Ishikawa (cell line): ENCODE results near the gene YIPF6.

Experiments
- CEBPB ChIP-seq: IDR thresholded peaks from 2 replicates; pipeline ENCODE4 v1.6.1; 2012
- CREB1 ChIP-seq: IDR thresholded peaks from 2 replicates; pipeline ENCODE4 v1.6.1; 2012; ENCODE audit warnings: low read depth
- EGR1 ChIP-seq: IDR thresholded peaks from 2 replicates; pipeline ENCODE4 v1.6.1; 2012
- EP300 ChIP-seq: IDR thresholded peaks from 2 replicates; pipeline ENCODE4 v1.6.1; 2012; ENCODE audit warnings: borderline replicate concordance
- FOXM1 ChIP-seq: IDR thresholded peaks from 2 replicates; pipeline ENCODE4 v1.6.1; 2012; ENCODE audit warnings: low read depth, borderline replicate concordance
- MAX ChIP-seq: IDR thresholded peaks from 2 replicates; pipeline ENCODE4 v1.6.1; 2012
- NFIC ChIP-seq: IDR thresholded peaks from 2 replicates; pipeline ENCODE4 v1.6.1; 2012
- RAD21 ChIP-seq: IDR thresholded peaks from 2 replicates; pipeline ENCODE4 v1.6.1; 2012; ENCODE audit warnings: low read depth
- REST ChIP-seq: IDR thresholded peaks from 2 replicates; pipeline ENCODE4 v1.6.1; 2012; ENCODE audit warnings: low read depth, mild to moderate bottlenecking
- TAF1 ChIP-seq: IDR thresholded peaks from 2 replicates; pipeline ENCODE4 v1.6.1; 2012; ENCODE audit warnings: low read depth, mild to moderate bottlenecking
- TCF12 ChIP-seq: IDR thresholded peaks from 2 replicates; pipeline ENCODE4 v1.6.1; 2012; ENCODE audit warnings: low read depth
- TEAD4 ChIP-seq: IDR thresholded peaks from 2 replicates; pipeline ENCODE4 v1.6.1; 2012
- USF1 ChIP-seq: IDR thresholded peaks from 2 replicates; pipeline ENCODE4 v1.6.1; 2012
- YY1 ChIP-seq: IDR thresholded peaks from 2 replicates; pipeline ENCODE4 v1.6.1; 2012; ENCODE audit warnings: low read depth
- ZBTB7A ChIP-seq: IDR thresholded peaks from 2 replicates; pipeline ENCODE4 v1.6.1; 2012; ENCODE audit warnings: low read depth

YIPF6 gene

GRCh38 chrX:68498508-68499379 lies at the start of gene YIPF6:
Gene YIPF6, plus strand, starts transcription at chrX:68499051. Its CDS starts 16 bp downstream, at chrX:68499067.
- TF ChIP-seq NFIC (no peak), RAD21 (no peak), ZBTB7A (no peak), FOXM1 (no peak), EP300 (no peak), TAF1 (peak; percentile 96), TCF12 (peak; percentile 55), MAX (0 out of 2 replicates have a peak, but pooled peaks have one; percentile 12), TEAD4 (no peak), EGR1 (peak; percentile 48; the same call in 1 of the 2 replicates), REST (no peak; the same call in 1 of the 2 replicates), CREB1 (peak; percentile 93), YY1 (peak; percentile 95), USF1 (peak; percentile 65), CEBPB (no peak)

- no peak for TF ChIP-seq MAX
- no peak for TF ChIP-seq TCF12
- TF ChIP-seq CEBPB, result no peak
- no peak for TF ChIP-seq TAF1
- no peak for TF ChIP-seq RAD21
- TF ChIP-seq YY1, result no peak
- TF ChIP-seq REST, result no peak
- TF ChIP-seq TEAD4, result no peak
- no peak for TF ChIP-seq USF1
- no peak for TF ChIP-seq EGR1
- no peak for TF ChIP-seq FOXM1
- TF ChIP-seq CREB1, result no peak
- TF ChIP-seq NFIC, result no peak
- no peak for TF ChIP-seq ZBTB7A
- TF ChIP-seq EP300, result no peak
Measured at GRCh38 chrX:68451720-68452119, 47.1 kb upstream of the YIPF6 start.

- TF ChIP-seq TAF1, result no peak
- no peak for TF ChIP-seq FOXM1
- no peak for TF ChIP-seq CEBPB
- no peak for TF ChIP-seq RAD21
- TF ChIP-seq ZBTB7A, result no peak
- TF ChIP-seq EGR1, result no peak
- no peak for TF ChIP-seq REST
- TF ChIP-seq USF1, result no peak
Measured at GRCh38 chrX:68454476-68455150, 44.2 kb upstream of the YIPF6 start.

GRCh38 chrX:68455151-68455510 lies 43.7 kb upstream of the YIPF6 start:
- TF ChIP-seq ZBTB7A, result no peak
- no peak for TF ChIP-seq MAX
- TF ChIP-seq NFIC, result no peak
